Heart left ventricle (tissue), 16 donors: ENCODE results near the gene HDAC4. TPM values are rescaled to one million over a fixed set of nuclear protein-coding genes. Genes with fewer than 3 reads are reported as not detected.

Experiments
- ATAC-seq, 4 donors: fragments of 200-7000 bp; cut with Tn5 transposase; one replicate each; pipeline ENCODE4 v1.9.1; 2020 to 2022; ENCODE audit warnings: moderate library complexity in 4 of 4, mild to moderate bottlenecking in 3 of 4, moderate number of reproducible peaks in 1 of 4
- DNase-seq, 5 donors: peaks; one replicate each; pipeline ENCODE4 v3.0.0-alpha.2; 2020
- H3K27ac ChIP-seq, 12 donors: fragments of 200-600 bp; sonication (generic) in 4 of 12; one replicate each; pipeline versions ENCODE4 v1.5.0 to v1.8.0; 2016 to 2022; ENCODE audit warnings: mild to moderate bottlenecking in 2 of 12
- H3K27me3 ChIP-seq, 9 donors: fragments of 200-600 bp; sonication (generic) in 2 of 9; one replicate each; pipeline versions ENCODE4 v1.5.1 to v1.8.0; 2016 to 2022; ENCODE audit warnings: mild to moderate bottlenecking in 3 of 9
- H3K36me3 ChIP-seq, 9 donors: fragments of 200-600 bp; sonication (generic) in 2 of 9; one replicate each; pipeline versions ENCODE4 v1.5.0 to v1.8.0; 2018 to 2022; ENCODE audit warnings: mild to moderate bottlenecking in 2 of 9
- H3K4me1 ChIP-seq, 12 donors: fragments of 200-600 bp; sonication (generic) in 4 of 12; one replicate each; pipeline versions ENCODE4 v1.5.0 to v1.8.0; 2016 to 2022; ENCODE audit warnings: mild to moderate bottlenecking in 3 of 12
- H3K4me3 ChIP-seq, 12 donors: fragments of 200-600 bp; sonication (generic) in 4 of 12; one replicate each; pipeline versions ENCODE4 v1.5.0 to v1.8.0; 2017 to 2022; ENCODE audit warnings: mild to moderate bottlenecking in 9 of 12, moderate library complexity in 4 of 12
- H3K9me3 ChIP-seq, 12 donors: fragments of 200-600 bp; sonication (generic) in 4 of 12; one replicate each; pipeline versions ENCODE4 v1.5.0 to v1.8.0; 2016 to 2022; ENCODE audit warnings: mild to moderate bottlenecking in 1 of 12
- CTCF ChIP-seq, 12 donors: fragments of 200-600 bp; sonication (generic) in 4 of 12; IDR thresholded peaks; one replicate each; pipeline versions ENCODE4 v1.5.0 to v1.8.0; 2018 to 2022; ENCODE audit warnings: antibody characterized with exemption in 12 of 12, mild to moderate bottlenecking in 5 of 12
- POLR2A ChIP-seq, 2 donors: fragments of 450-650 bp; IDR thresholded peaks; one replicate each; pipeline ENCODE4 v1.6.1; 2017; ENCODE audit warnings: antibody characterized with exemption in 2 of 2, mild to moderate bottlenecking in 2 of 2, moderate library complexity in 2 of 2
- WGBS, 4 donors: extraction: QIAGEN DNeasy Blood & Tissue Kit in 2 of 4; methylation state at CpG; one replicate each; pipeline versions ENCODE4 v1.1.5 to v1.1.7; 2013 to 2018; 5-methylcytosine and 5-hydroxymethylcytosine counted together
- intact Hi-C, 10 donors: fragments of 100-400 bp; cut with DNase I; formaldehyde crosslinking; loops; one replicate each; pipeline versions ENCODE4 v1.11.1 to v1.14.2; 2022
- polyA plus RNA-seq, 2 donors: library from polyadenylated mRNA; stranded (reverse); fragments of 200-250 nt; gene quantifications; one replicate each; pipeline ENCODE4 v1.2.3, GENCODE V29; 2013
- total RNA-seq, 9 donors: library from RNA; depleted of rRNA in 2 of 9; stranded (reverse); fragments of >200 nt in 2 of 9; fragmentation: NEBNext Ultra II Directional in 3 of 9; extraction: Animal tissue kit (Norgen Biotek cat#: 25700) in 3 of 9; gene quantifications; one replicate each; pipeline versions ENCODE4 v1.1.0 to v1.2.4, GENCODE V29; 2016 to 2023
- donor health status: ischemic (EF 13 %, LVEDD 7.1; RV severe dilation, severe dysfunction).
- donor health status: healthy with polysubstance abuse.
- donor health status: DM: no; HTN: yes; CAD: no.
- donor health status: DM: no; HTN: no; CAD: no.
- donor health status: ischemic (EF 25% LVEDD 6.9; RV normal size, moderate dysfunction).
- donor health status: ischemic (EF 25% LVEDD 5.7; RV mildly dilated, moderate dysfunction).
- donor health status: healthy.
- donor health status: DM: yes; HTN: yes; CAD: no.
- donor health status: ischemic (EF 35%, LVEDD 5.7; RV mildly dilated, moderate dysfunction).
- donor health status: nonischemic (EF 11% LVEDD 7.7; RV severe dilation, severe dysfunction).
- donor health status: DM: yes; HTN: yes; CAD: no.
- donor health status: PGD.
- donor health status: ischemic (EF 29% LVEDD 5.4; RV normal size, mild dysfunction).
- donor health status: nonischemic (EF 23%, LVEDD 6.1; RV moderate dilation, normal function).

The HDAC4 gene
- total and polyA plus RNA-seq, 11 donors, result 13.9 to 37.6 (median 27.5) TPM

- TF ChIP-seq POLR2A (IDR thresholded peaks at IDR 0.05) (no peak), CTCF (IDR thresholded peaks at IDR 0.05) (no peak)
- H3K4me1 ChIP-seq, result peaks cover 0 to 24% (median 10%) of the 10 kb centered on the region in 12 donors
- DNase-seq (peak in 3 of 5 donors; percentile 13 to 33 (median 21)), ATAC-seq (no peak)
- no peaks in the 10 kb centered on the region for H3K27me3 ChIP-seq
- no peaks in the 10 kb centered on the region for H3K9me3 ChIP-seq
- WGBS, 4 donors, result 89 to 94% (median 90%) methylated on average over 17 of the region's 17 CpGs
- H3K4me3 ChIP-seq, result no peak overlapping the region
- H3K36me3 ChIP-seq, result peaks cover 0 to 62% (median 44%) of the 10 kb centered on the region in 9 donors
- intact Hi-C loops, result loop anchor here in 2 of 10 donors (5.0 to 10.0 kb wide), 2 partner anchors 138 to 241 kb away; no protein-coding TSS in a partner anchor
- H3K27ac ChIP-seq, result peak overlapping the region in 1 of 12 donors; percentile 17
Measured at GRCh38 chr2:239153806-239154591, 246.8 kb downstream of the HDAC4 start.

DNA sequence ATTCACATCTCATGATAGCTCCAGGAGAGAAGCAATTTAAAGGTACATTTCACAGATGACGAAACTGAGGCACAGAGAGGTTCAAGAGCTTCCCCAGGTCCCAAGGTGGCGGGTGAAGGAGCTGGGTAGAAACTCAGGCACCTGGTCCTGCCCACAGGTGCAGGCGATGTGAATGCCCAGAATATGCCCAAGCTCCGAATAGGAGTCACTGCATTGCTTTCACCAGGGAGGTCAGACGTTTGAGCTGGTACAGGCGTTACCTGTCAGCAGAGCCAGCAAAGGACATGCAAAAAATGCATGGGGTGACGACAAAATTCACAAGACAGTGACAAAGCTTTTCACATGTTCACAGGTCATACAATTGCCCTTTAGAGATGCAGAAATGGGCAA, 247.9 kb downstream of the HDAC4 start:
- no peaks in the 10 kb centered on the region for H3K9me3 ChIP-seq

DNA sequence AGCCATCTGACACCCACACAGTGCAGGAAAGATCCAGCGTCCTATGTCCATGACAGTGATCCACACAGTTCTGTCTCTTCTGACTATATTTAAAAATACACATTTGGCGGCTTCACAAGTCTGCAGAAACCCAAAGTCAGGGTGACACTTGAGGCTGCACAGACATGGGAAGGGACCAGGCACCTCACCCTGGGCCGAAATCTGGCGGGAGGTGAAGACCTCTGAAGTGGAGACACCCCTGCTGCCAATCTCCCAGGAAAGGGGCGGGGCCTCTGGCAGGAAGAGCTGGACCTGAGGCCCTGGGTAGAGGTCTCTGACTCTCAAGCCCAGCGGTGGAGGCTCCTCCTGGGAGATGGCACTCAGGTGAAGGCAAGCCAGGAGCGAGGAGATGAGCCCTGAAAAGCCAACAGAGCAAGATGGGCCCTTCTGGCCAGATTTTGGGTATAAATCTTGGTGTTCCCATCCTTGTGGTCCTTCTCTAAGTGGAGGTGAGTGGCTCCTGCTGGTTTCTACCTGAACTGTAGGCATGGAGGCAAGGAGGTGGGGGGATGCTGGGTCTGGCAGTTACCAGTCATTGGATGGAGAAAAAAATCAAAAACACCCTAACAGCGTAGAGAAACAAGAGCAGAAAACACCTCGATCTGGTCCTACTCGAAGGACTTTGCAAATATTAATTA, 248.4 kb downstream of the HDAC4 start:
- DNase-seq, result peak in 3 of 5 donors; percentile 51 to 63 (median 54)
- peak; percentile 39 to 76 (median 66) for ATAC-seq
- H3K4me3 ChIP-seq, result no peak overlapping the region
- no peaks in the 10 kb centered on the region for H3K27me3 ChIP-seq
- peak overlapping the region in 6 of 12 donors; percentile 5 to 73 (median 29) for H3K27ac ChIP-seq
- no peak for TF ChIP-seq POLR2A (IDR thresholded peaks at IDR 0.05)
- TF ChIP-seq CTCF (IDR thresholded peaks at IDR 0.05), result no peak
- intact Hi-C loops, result loop anchor here in 2 of 10 donors (5.0 to 10.0 kb wide), 2 partner anchors 140 to 242 kb away; no protein-coding TSS in a partner anchor
- no peaks in the 10 kb centered on the region for H3K9me3 ChIP-seq
- 74 to 83% (median 80%) methylated on average over 9 to 10 of the region's 10 CpGs for WGBS, 4 donors
- peaks cover 0 to 19% (median 10%) of the 10 kb centered on the region in 12 donors for H3K4me1 ChIP-seq
- H3K36me3 ChIP-seq, result peaks cover 0 to 68% (median 60%) of the 10 kb centered on the region in 9 donors

More for the DNA sequence above, 247.9 kb downstream of the HDAC4 start:
- peaks cover 0 to 68% (median 55%) of the 10 kb centered on the region in 9 donors for H3K36me3 ChIP-seq
- peak in 2 of 5 donors; percentile 1 to 23 for DNase-seq
- TF ChIP-seq POLR2A (IDR thresholded peaks at IDR 0.05) (no peak), CTCF (IDR thresholded peaks at IDR 0.05) (no peak)
- H3K4me1 ChIP-seq, result peaks cover 0 to 23% (median 10%) of the 10 kb centered on the region in 12 donors
- 87 to 89% (median 88%) methylated on average over 7 of the region's 7 CpGs for WGBS, 4 donors
- H3K27ac ChIP-seq, result peak overlapping the region in 1 of 12 donors; percentile 73
- intact Hi-C loops, result loop anchor here in 2 of 10 donors (5.0 to 10.0 kb wide), 2 partner anchors 139 to 242 kb away; no protein-coding TSS in a partner anchor
- H3K27me3 ChIP-seq, result no peaks in the 10 kb centered on the region
- ATAC-seq, result no peak
- no peak overlapping the region for H3K4me3 ChIP-seq
